Neuronal stem cell (in vitro differentiated cells): ENCODE results near the gene FAM20A.
A peak's percentile ranks its signal among the peaks of the same experiment; 100 is the strongest.

Experiments
- DNase-seq: peaks from one replicate; pipeline ENCODE4 v3.0.0-alpha.2; 2013; ENCODE audit warnings: low spot score
- H2AFZ ChIP-seq: one replicate; pipeline ENCODE4 v1.6.1; 2013; ENCODE audit warnings: mild to moderate bottlenecking, low read length, inconsistent platforms
- H2AK5ac ChIP-seq: 2 replicates; pipeline ENCODE4 v1.6.1; 2013; ENCODE audit warnings: low read depth, mild to moderate bottlenecking, inconsistent platforms, low read length, moderate library complexity, mixed read lengths
- H2BK120ac ChIP-seq: 2 replicates; pipeline ENCODE4 v1.6.1; 2013; ENCODE audit warnings: low read depth, mild to moderate bottlenecking, inconsistent platforms, low read length, moderate library complexity, mixed read lengths
- H2BK12ac ChIP-seq: one replicate; pipeline ENCODE4 v1.6.1; 2013; ENCODE audit warnings: low read length, inconsistent platforms
- H2BK15ac ChIP-seq: 2 replicates; pipeline ENCODE4 v1.6.1; 2013; ENCODE audit warnings: mild to moderate bottlenecking, low read length, inconsistent platforms, mixed read lengths
- H2BK5ac ChIP-seq: one replicate; pipeline ENCODE4 v1.6.1; 2013; ENCODE audit warnings: inconsistent platforms, mild to moderate bottlenecking, low read length, moderate library complexity
- H3K14ac ChIP-seq: one replicate; pipeline ENCODE4 v1.6.1; 2013; ENCODE audit warnings: low read length, inconsistent platforms
- H3K18ac ChIP-seq: 2 replicates; pipeline ENCODE4 v1.6.1; 2013; ENCODE audit warnings: low read length, inconsistent platforms
- H3K23ac ChIP-seq: 2 replicates; pipeline ENCODE4 v1.6.1; 2013; ENCODE audit warnings: low read depth, mild to moderate bottlenecking, mixed read lengths, low read length, inconsistent platforms; ENCODE audit not compliant: poor library complexity
- H3K27ac ChIP-seq: replicated peaks from 3 replicates; pipeline ENCODE4 v1.5.1; 2013; ENCODE audit warnings: low read length, inconsistent platforms
- H3K27me3 ChIP-seq, 3 experiments: 2 replicates each; pipeline ENCODE4 v1.6.1; 2013; ENCODE audit warnings: low read length in 3 of 3, mild to moderate bottlenecking in 2 of 3, inconsistent platforms in 1 of 3, low read depth in 1 of 3, mixed read lengths in 1 of 3, moderate library complexity in 1 of 3; ENCODE audit not compliant: control insufficient read depth in 3 of 3, insufficient read depth in 3 of 3
- H3K36me3 ChIP-seq, 2 donors: replicated peaks in 1 of 2; 2 replicates each; pipeline ENCODE4 v1.6.1; 2013; ENCODE audit warnings: low read length in 2 of 2; ENCODE audit not compliant: control insufficient read depth in 2 of 2, insufficient read depth in 2 of 2
- H3K4ac ChIP-seq: 2 replicates; pipeline ENCODE4 v1.6.1; 2013; ENCODE audit warnings: inconsistent platforms, mild to moderate bottlenecking, low read length, moderate library complexity
- H3K4me1 ChIP-seq, 2 donors: 1 replicate in 1 of 2; 2 replicates in 1 of 2; pipeline ENCODE4 v1.6.1; 2013; ENCODE audit warnings: low read length in 2 of 2, low read depth in 1 of 2; ENCODE audit not compliant: control insufficient read depth in 2 of 2, insufficient read depth in 1 of 2
- H3K4me2 ChIP-seq: one replicate; pipeline ENCODE4 v1.6.1; 2013; ENCODE audit warnings: mild to moderate bottlenecking, low read length, inconsistent platforms; ENCODE audit not compliant: insufficient read depth, poor library complexity, severe bottlenecking
- H3K4me3 ChIP-seq, 2 donors: 2 replicates each; pipeline ENCODE4 v1.5.1; 2013; ENCODE audit warnings: low read length in 2 of 2, mild to moderate bottlenecking in 2 of 2, inconsistent platforms in 1 of 2, moderate library complexity in 1 of 2
- H3K79me1 ChIP-seq: one replicate; pipeline ENCODE4 v1.6.1; 2013; ENCODE audit warnings: low read depth, mild to moderate bottlenecking, inconsistent platforms, low read length, moderate library complexity
- H3K9ac ChIP-seq: one replicate; pipeline ENCODE4 v1.6.1; 2013; ENCODE audit warnings: mild to moderate bottlenecking, low read depth, low read length, inconsistent platforms; ENCODE audit not compliant: poor library complexity
- H3K9me3 ChIP-seq, 2 donors: replicated peaks in 1 of 2; 2 replicates each; pipeline versions ENCODE3 to v1.6.1; 2013; ENCODE audit warnings: low read length in 2 of 2, mild to moderate bottlenecking in 2 of 2, inconsistent platforms in 1 of 2, low read depth in 1 of 2, mixed read lengths in 1 of 2, moderate library complexity in 1 of 2; ENCODE audit not compliant: control insufficient read depth in 2 of 2, insufficient read depth in 1 of 2
- H4K8ac ChIP-seq: one replicate; pipeline ENCODE4 v1.6.1; 2013; ENCODE audit warnings: low read depth, mild to moderate bottlenecking, inconsistent platforms, low read length, moderate library complexity
- H4K91ac ChIP-seq: one replicate; pipeline ENCODE4 v1.6.1; 2013; ENCODE audit warnings: low read length, low read depth, mild to moderate bottlenecking, inconsistent platforms; ENCODE audit not compliant: poor library complexity
- WGBS, 2 donors: extraction: QIAGEN DNeasy Blood & Tissue Kit; methylation state at CpG; one replicate each; pipeline ENCODE4 v1.1.7; 2013; ENCODE audit warnings: missing lambda C conversion rate in 2 of 2, mixed read lengths in 1 of 2; ENCODE audit not compliant: insufficient read length in 2 of 2, insufficient replicate concordance in 1 of 2; ENCODE audit errors: extremely low coverage in 2 of 2; 5-methylcytosine and 5-hydroxymethylcytosine counted together

FAM20A gene

DNA sequence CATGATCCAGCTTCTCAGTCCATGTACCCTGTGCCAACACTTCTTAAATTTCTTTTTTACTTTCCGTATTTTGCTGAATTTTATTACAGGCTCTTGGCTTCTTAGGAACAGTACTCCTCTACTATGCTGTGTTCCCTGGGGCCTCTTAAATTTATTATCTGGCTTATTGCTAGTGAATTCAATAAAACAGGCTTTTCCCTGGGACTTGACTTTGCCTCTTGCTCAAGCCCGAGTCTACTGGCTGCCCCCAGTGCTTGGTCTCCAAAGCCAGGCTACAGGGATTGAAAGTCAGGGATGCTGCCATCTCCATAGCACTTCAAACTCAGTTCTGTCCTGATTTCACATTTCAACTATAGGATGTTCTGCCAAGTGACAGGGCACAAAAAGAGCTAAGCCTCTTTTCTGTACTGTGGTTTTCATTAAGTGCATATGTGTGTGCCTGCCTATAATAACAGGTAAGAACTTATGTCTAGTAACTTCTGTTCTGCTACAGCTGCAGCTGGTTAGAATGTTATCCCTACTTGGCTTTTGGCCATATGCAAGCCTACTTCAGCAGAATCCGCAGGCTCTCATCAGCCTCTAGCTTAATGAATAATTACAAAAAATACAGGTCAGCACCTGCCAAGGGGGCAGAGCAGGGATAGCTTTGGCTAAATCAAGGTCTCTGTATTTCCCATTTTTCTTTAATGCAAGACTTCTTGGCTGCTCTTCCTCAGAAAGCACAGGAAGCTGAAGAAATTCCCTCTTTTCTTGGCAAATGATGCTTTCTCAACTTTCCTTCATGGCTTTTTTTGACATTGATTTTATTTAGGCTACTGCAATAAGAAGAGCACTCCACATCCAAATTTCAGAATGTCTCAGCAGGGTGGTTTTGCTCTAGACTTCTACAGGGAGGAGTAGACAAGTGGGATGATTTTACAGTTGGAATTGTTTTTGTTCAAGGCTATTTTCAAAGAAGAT, 8.2 kb downstream of the FAM20A start:
- no peak overlapping the region for H3K4ac ChIP-seq
- no peak overlapping the region for H2AFZ ChIP-seq
- no peaks in the 10 kb centered on the region for H3K4me1 ChIP-seq
- no peak overlapping the region for H2AK5ac ChIP-seq
- H4K8ac ChIP-seq: no peak overlapping the region
- H4K91ac ChIP-seq: no peak overlapping the region
- DNase-seq: no peak
- H2BK5ac ChIP-seq: no peak overlapping the region
- no peak overlapping the region for H3K14ac ChIP-seq
- no peak overlapping the region for H2BK12ac ChIP-seq
- no peak overlapping the region for H3K4me2 ChIP-seq
- H3K23ac ChIP-seq: no peak overlapping the region
- no peaks in the 10 kb centered on the region for H3K36me3 ChIP-seq
- H2BK15ac ChIP-seq: no peak overlapping the region
- no CpG with 5 or more reads among the region's 3 CpGs for WGBS, 2 donors
- H3K4me3 ChIP-seq: no peak overlapping the region
- peaks cover 0 to 45% (median 0%) of the 10 kb centered on the region in 3 experiments for H3K27me3 ChIP-seq
- H3K27ac ChIP-seq: no peak overlapping the region
- no peaks in the 10 kb centered on the region for H3K79me1 ChIP-seq
- H2BK120ac ChIP-seq: no peak overlapping the region
- no peak overlapping the region for H3K18ac ChIP-seq
- H3K9ac ChIP-seq: no peak overlapping the region
- no peaks in the 10 kb centered on the region for H3K9me3 ChIP-seq

DNA sequence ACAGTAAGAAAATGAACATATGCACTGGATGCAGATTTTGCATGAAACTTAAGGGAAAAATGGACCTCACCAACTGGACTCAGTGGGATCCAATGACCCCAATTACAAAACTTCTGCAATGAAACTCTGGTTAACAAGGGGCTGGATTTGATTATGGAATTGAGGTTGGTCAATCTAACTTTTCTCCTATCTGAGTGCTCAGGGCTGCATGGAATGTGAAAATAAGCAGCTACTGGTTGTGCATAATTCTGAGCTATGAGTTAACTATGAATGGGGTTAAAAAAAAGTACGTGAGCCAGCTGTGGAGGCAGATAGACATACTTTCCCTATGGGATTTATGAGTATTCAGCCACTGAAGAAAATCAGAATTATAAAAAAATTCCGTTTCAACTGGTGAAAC, 9.2 kb downstream of the FAM20A start:
- no peak overlapping the region for H2BK5ac ChIP-seq
- no peak overlapping the region for H4K91ac ChIP-seq
- H3K4me3 ChIP-seq: no peak overlapping the region
- no peaks in the 10 kb centered on the region for H3K9me3 ChIP-seq
- no peaks in the 10 kb centered on the region for H3K4me1 ChIP-seq
- no peaks in the 10 kb centered on the region for H3K79me1 ChIP-seq
- H3K23ac ChIP-seq: no peak overlapping the region
- H3K27me3 ChIP-seq: peaks cover 0 to 36% (median 0%) of the 10 kb centered on the region in 3 experiments
- H3K18ac ChIP-seq: no peak overlapping the region
- H2BK15ac ChIP-seq: no peak overlapping the region
- H2BK120ac ChIP-seq: no peak overlapping the region
- H3K9ac ChIP-seq: no peak overlapping the region
- no peak overlapping the region for H3K14ac ChIP-seq
- H2AK5ac ChIP-seq: no peak overlapping the region
- no CpG with 5 or more reads among the region's 2 CpGs for WGBS, 2 donors
- DNase-seq: no peak
- no peak overlapping the region for H4K8ac ChIP-seq
- H3K27ac ChIP-seq: no peak overlapping the region
- H3K4me2 ChIP-seq: no peak overlapping the region
- no peak overlapping the region for H3K4ac ChIP-seq
- H3K36me3 ChIP-seq: no peaks in the 10 kb centered on the region
- no peak overlapping the region for H2BK12ac ChIP-seq
- H2AFZ ChIP-seq: no peak overlapping the region

- Histone ChIP-seq H2AFZ (no peak overlapping the region), H4K91ac (no peak overlapping the region), H3K14ac (no peak overlapping the region), H4K8ac (no peak overlapping the region), H3K27me3 (peaks cover 0 to 32% (median 0%) of the 10 kb centered on the region in 3 experiments), H2BK5ac (no peak overlapping the region), H3K4me3 (no peak overlapping the region), H3K79me1 (no peaks in the 10 kb centered on the region), H2AK5ac (no peak overlapping the region), H3K4me1 (no peaks in the 10 kb centered on the region), H3K4me2 (no peak overlapping the region), H3K4ac (no peak overlapping the region), H2BK120ac (no peak overlapping the region), H2BK12ac (no peak overlapping the region), H3K36me3 (no peaks in the 10 kb centered on the region), H3K23ac (no peak overlapping the region), H3K9ac (no peak overlapping the region), H3K9me3 (no peaks in the 10 kb centered on the region), H3K27ac (no peak overlapping the region), H2BK15ac (no peak overlapping the region), H3K18ac (no peak overlapping the region)
- no CpG with 5 or more reads among the region's 12 CpGs for WGBS, 2 donors
- DNase-seq: peak; percentile 44
Measured at GRCh38 chr17:68591583-68591982, 9.6 kb downstream of the FAM20A start.

DNA sequence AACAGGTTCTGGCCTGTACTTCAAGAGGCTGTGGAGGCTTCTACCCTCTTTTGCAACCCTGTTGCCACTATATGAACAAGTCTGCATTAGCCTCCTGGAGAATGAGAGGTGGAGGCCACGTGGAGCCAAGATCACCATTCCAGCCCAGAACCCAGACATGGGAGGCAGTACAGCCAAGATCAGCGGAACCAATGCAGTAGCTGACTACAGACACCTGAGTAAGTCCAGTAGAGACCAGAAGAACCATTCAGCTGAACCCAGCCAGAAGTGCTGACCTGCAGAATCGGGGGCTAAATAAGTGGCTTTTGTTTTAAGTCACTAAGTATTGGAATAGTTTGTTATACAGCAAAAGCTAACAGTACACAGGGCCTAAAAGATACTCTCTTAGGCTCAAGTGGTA, 12.1 kb downstream of the FAM20A start:
- H2BK120ac ChIP-seq: no peak overlapping the region
- no peak overlapping the region for H2BK12ac ChIP-seq
- H3K18ac ChIP-seq: no peak overlapping the region
- no peak overlapping the region for H3K27ac ChIP-seq
- H3K79me1 ChIP-seq: no peaks in the 10 kb centered on the region
- H3K4me1 ChIP-seq: peaks cover 0 to 10% of the 10 kb centered on the region in 2 donors
- H3K4me3 ChIP-seq: no peak overlapping the region
- no peak overlapping the region for H4K91ac ChIP-seq
- no CpG with 5 or more reads among the region's 3 CpGs for WGBS, 2 donors
- no peak overlapping the region for H3K23ac ChIP-seq
- peaks cover 0 to 2% of the 10 kb centered on the region in 2 donors for H3K9me3 ChIP-seq
- no peak overlapping the region for H2BK15ac ChIP-seq
- H2AFZ ChIP-seq: no peak overlapping the region
- no peak overlapping the region for H2BK5ac ChIP-seq
- no peak overlapping the region for H3K9ac ChIP-seq
- DNase-seq: no peak
- H3K4ac ChIP-seq: no peak overlapping the region
- no peaks in the 10 kb centered on the region for H3K36me3 ChIP-seq
- peaks cover 0 to 13% (median 0%) of the 10 kb centered on the region in 3 experiments for H3K27me3 ChIP-seq
- H2AK5ac ChIP-seq: no peak overlapping the region
- H3K4me2 ChIP-seq: no peak overlapping the region
- H3K14ac ChIP-seq: no peak overlapping the region
- no peak overlapping the region for H4K8ac ChIP-seq
